GM10266 (cell line): Measurements from ENCODE around the gene PROC.
A peak's percentile ranks its signal among the peaks of the same experiment; 100 is the strongest.

Source experiments
- DNase-seq: peaks from one replicate; pipeline ENCODE4 v3.0.0; 2012; ENCODE audit errors: extremely low spot score
- CTCF ChIP-seq: IDR thresholded peaks from 2 replicates; pipeline ENCODE4 v1.5.1; 2012; ENCODE audit warnings: mild to moderate bottlenecking, low read depth; ENCODE audit not compliant: control insufficient read depth, insufficient read depth; ENCODE audit errors: missing control alignments

Gene PROC

DNA sequence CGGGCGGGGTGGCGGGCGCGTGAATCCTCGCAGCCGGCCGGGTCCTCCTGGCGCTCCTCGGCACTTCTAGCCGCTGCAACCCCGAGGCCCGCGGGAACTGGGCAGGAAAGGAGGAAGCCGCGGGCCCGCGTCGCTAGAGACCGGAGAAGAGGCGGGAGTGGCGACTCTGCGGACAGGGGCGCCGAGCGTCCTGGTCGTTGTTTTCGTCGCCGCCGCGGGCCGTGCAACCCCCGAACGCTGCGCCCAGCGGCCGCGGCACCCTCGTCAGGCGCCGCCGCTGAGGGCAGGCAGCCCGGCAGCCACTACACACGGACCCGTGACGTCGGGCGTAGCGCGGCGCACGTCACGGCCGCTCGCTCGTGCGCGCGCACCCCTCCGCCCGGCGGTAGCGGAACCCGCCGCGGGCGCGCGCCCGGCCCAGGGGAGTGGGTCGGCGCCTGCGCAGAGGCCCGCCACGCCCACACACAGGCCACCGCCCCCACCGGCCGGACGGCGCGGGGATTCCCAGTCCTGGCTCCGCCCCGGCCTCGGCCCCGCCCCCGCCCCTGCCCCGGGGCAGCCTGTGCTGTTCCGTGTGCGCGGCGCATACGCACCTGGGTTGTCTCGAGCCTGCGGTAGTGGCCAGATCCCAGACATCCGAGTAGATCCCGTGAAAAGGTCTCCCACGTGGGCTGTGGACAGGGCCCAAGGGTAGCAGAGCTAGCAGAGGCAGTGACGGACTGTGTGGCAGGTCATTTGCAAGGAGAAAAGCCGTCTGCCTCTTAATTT lies 30.4 kb upstream of the PROC start, which contains the start of gene MAP3K2:
MAP3K2 (minus strand) TSS at position 321 of the 768 bp plus-strand sequence. CDS start 44,846 bp downstream, outside the sequence.
- no peak for TF ChIP-seq CTCF
- peak; percentile 99 for DNase-seq

DNA sequence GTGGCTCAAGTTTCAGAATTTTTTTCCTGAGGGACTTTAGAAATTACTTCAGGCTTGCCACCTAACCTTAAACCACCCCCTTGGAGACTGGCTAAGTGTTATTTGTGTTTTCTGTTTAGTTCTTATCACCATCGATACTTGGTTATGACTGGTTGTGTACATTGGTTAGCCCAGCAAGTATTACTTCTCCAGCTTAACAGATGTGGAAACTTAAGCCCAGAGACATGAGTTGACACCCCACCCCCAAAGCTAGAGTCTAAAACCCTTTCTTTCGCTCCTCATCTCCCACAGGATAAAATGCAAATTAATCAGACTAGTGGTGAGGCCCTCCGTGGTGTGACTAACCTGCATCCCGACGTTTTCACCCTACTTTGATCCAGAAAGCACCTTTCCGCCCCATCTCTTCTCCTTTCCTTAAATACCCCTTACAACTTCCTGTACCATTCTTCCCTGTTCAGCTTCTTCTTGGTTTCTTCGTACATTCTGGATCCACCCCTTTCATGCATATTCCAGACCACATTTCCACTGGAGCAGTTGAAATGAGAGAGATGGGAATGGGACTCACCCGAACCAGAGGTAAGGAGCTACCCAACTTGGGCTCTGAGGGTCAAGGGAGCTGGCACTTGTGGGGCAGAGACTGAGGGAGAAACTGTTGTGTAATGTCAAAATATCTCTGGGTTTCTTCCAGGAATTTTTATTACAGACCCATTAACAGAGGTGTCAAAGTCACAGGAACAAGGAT lies 29.6 kb upstream of the PROC start:
- no peak for DNase-seq
- no peak for TF ChIP-seq CTCF

DNA sequence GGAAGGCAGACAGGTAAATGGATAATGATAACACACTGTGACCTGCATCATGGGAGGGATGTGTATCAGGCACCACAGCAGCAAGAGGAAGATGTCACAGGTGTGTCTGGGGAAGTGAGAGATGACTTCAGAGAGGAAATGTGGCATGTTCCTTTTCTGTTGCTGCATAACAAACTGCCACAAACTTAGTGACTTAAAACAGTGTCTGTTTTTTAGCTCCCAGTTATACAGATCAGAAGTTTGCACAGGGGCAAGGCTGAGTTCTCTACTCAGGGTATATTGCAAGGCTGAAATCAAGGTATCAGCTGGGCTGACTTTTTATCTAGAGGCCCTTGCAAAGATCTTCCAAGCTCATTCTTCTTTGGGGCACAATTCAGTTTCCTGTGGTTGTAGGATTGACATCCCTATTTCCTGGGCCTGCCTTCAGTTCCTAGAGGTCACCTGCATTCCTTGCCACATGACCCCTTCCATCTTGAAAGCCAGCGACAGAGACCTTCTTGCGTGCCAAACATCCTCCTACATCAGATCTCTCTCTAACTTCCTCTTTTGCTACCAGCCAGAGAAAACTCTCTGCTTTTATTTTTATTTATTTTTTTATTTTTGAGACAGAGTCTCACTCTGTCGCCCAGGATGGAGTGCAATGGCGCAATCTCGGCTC lies 28.3 kb upstream of the PROC start:
- no peak for TF ChIP-seq CTCF
- DNase-seq = no peak

DNA sequence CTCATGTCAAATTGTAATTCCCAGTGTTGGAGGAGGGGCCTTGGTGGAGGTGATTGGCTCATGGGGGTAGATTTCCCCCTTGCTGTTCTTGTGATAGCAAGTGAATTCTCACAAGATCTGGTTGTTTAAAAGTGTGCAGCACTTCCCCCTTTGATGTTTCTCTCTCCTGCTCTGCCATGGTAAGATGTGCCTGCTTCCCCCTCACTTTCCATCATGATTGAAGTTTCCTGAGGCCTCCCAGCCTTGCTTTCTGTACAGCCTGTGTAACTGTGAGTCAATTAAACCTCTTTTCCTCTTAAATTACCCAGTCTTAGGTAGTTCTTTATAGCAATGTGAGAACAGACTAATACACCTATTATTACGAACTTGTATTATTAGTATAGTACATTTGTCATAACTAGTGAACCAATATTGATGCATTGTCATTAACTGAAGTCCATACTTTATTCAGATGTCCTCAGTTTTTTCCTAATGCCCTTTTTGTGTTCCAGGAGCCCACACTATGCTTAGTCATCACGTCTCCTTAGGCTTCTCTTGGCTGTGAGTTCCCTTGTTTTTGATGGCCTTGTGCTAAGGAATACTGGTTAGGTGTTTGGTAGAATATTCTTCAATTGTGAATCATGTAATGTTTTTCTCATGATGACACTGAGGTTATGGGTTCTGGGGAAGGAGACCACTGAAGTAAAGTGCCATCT lies 25.9 kb upstream of the PROC start:
- no peak for DNase-seq
- no peak for TF ChIP-seq CTCF

- TF ChIP-seq CTCF = no peak
- no peak for DNase-seq
Observed at GRCh38 chr2:127392828-127393578, 25.2 kb upstream of the PROC start.

DNA sequence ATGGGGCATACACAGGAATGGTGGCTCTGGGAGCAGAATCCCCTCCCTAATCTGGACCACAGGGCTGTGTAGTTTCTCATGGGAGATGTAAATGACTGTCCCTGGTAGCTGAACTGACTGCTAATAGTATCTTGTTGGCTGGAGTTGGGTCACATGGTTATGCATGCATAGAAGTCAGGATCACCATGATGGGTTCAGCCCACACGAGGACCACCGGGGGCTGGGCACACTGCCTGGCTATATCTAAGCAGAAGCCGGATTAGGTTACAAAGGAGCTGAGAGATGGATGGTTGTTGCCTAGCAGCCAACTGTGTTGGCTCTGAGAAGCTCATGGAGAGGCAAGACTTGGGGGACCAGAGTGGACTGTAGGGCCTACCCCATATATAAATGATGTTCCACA lies 23.7 kb upstream of the PROC start:
- DNase-seq = no peak
- no peak for TF ChIP-seq CTCF
